K562 (cell line): ENCODE measurements around the gene MAD2L1. TPM values are rescaled to one million over a fixed set of nuclear protein-coding genes. Genes with fewer than 3 reads are reported as not detected.

Experiments used
- ATAC-seq: fragments of 200-7000 bp; cut with Tn5 transposase; 3 replicates; pipeline ENCODE4 v1.9.1; 2020; ENCODE audit warnings: moderate library complexity
- BruUV-seq: library from RNA; stranded (reverse); fragments of 400-500 nt; replicated peaks from 2 replicates; lab custom pipeline; 2021; lab: Mats Ljungman, UMichigan
- CTCF ChIA-PET: fragments of 300-600 bp; formaldehyde crosslinking; extraction: SDS; loops from one replicate; lab custom pipeline; 2021; ENCODE audit warnings: low intra/inter-chr PET ratio; lab: Yijun Ruan, JAX
- POLR2A ChIA-PET: fragments of 300-600, 350-650 bp; sonication (Branson Sonifier 250); formaldehyde crosslinking; extraction: SDS; loops from one replicate; lab custom pipeline; 2021; ENCODE audit warnings: antibody characterized with exemption, inconsistent platforms; lab: Yijun Ruan, JAX
- DNase-seq, 4 experiments: peaks; one replicate each; pipeline versions ENCODE4 v3.0.0 to v3.0.0-alpha.2; 2011 to 2018; ENCODE audit warnings: low spot score in 3 of 4, mixed read lengths in 3 of 4; ENCODE audit errors: extremely low read depth in 1 of 4
- FAIRE-seq: peaks from 2 replicates; lab custom pipeline; 2011; peaks lifted over from hg19 to GRCh38; lab: Jason Lieb, UNC
- H2AFZ ChIP-seq: 2 replicates; pipeline ENCODE4 v1.6.0; 2011; ENCODE audit warnings: low read depth, low read length, control low read depth, inconsistent platforms
- H3K27ac ChIP-seq: fragments of 200-600 bp; 3 replicates; pipeline ENCODE4 v1.8.0; 2011; ENCODE audit warnings: low read depth, mild to moderate bottlenecking, control low read depth, inconsistent platforms, low read length, moderate library complexity, mixed read lengths; ENCODE audit errors: extremely low read depth
- H3K27me3 ChIP-seq, 2 experiments: fragments of 300-600 bp in 1 of 2; 2 replicates in 1 of 2; 3 replicates in 1 of 2; pipeline versions ENCODE4 v1.6.0 to v1.8.0; 2011; ENCODE audit warnings: inconsistent platforms in 2 of 2, low read length in 2 of 2, mild to moderate bottlenecking in 1 of 2, mixed read lengths in 1 of 2, moderate library complexity in 1 of 2; ENCODE audit not compliant: control insufficient read depth in 2 of 2, insufficient read depth in 2 of 2
- H3K36me3 ChIP-seq: fragments of 300-600 bp; 3 replicates; pipeline ENCODE4 v1.8.0; 2011; ENCODE audit warnings: mild to moderate bottlenecking, low read length, inconsistent platforms; ENCODE audit not compliant: control insufficient read depth, insufficient read depth
- H3K4me1 ChIP-seq, 2 experiments: fragments of 200-600 bp in 1 of 2; replicated peaks in 1 of 2; 2 replicates in 1 of 2; 3 replicates in 1 of 2; pipeline versions ENCODE4 v1.5.1 to v1.8.0; 2011; ENCODE audit warnings: inconsistent platforms in 2 of 2, low read length in 2 of 2, mild to moderate bottlenecking in 1 of 2, mixed read lengths in 1 of 2, moderate library complexity in 1 of 2; ENCODE audit not compliant: control insufficient read depth in 2 of 2, insufficient read depth in 2 of 2
- H3K4me2 ChIP-seq: 2 replicates; pipeline ENCODE4 v1.6.1; 2011; ENCODE audit warnings: low read length, control low read depth, inconsistent platforms, mixed read lengths; ENCODE audit not compliant: insufficient read depth
- H3K4me3 ChIP-seq: fragments of 200-600 bp; sonication (generic), shearing (Covaris generic); 2 replicates; pipeline ENCODE4 v1.5.1; 2016; ENCODE audit warnings: control low read depth, inconsistent platforms
- H3K79me2 ChIP-seq: fragments of 200-600 bp; 3 replicates; pipeline ENCODE4 v1.8.0; 2011; ENCODE audit warnings: low read length, inconsistent platforms; ENCODE audit not compliant: control insufficient read depth, insufficient read depth
- H3K9ac ChIP-seq, 2 experiments: 2 replicates each; pipeline versions ENCODE4 v1.6.0 to v1.6.1; 2011; ENCODE audit warnings: low read depth in 2 of 2, low read length in 2 of 2, control low read depth in 1 of 2, inconsistent platforms in 1 of 2, mild to moderate bottlenecking in 1 of 2, mixed read lengths in 1 of 2; ENCODE audit not compliant: insufficient read depth in 1 of 2
- H3K9me1 ChIP-seq: one replicate; pipeline ENCODE4 v1.6.0; 2011; ENCODE audit warnings: inconsistent platforms, mild to moderate bottlenecking, low read length, moderate library complexity; ENCODE audit not compliant: control insufficient read depth, insufficient read depth
- H3K9me3 ChIP-seq: replicated peaks from 2 replicates; pipeline ENCODE4 v1.5.1; 2011; ENCODE audit warnings: low read depth, low read length, inconsistent platforms; ENCODE audit not compliant: control insufficient read depth, insufficient read depth
- H4K20me1 ChIP-seq: replicated peaks from 2 replicates; pipeline ENCODE4 v1.6.1; 2011; ENCODE audit warnings: low read length, inconsistent platforms, mixed read lengths; ENCODE audit not compliant: control insufficient read depth, insufficient read depth
- CHD7 ChIP-seq: fragments of 200-600 bp; sonication (generic); IDR thresholded peaks from one replicate; pipeline ENCODE4 v1.6.1; 2012; ENCODE audit warnings: mild to moderate bottlenecking, low read depth, low read length, inconsistent platforms
- DIDO1 ChIP-seq: fragments of 450-650 bp; IDR thresholded peaks from 2 replicates; pipeline ENCODE4 v1.6.1; 2016; ENCODE audit warnings: low read depth, missing biosample characterization, missing genetic modification characterization
- MED1 ChIP-seq: sonication (generic); formaldehyde crosslinking; IDR thresholded peaks from 2 replicates; pipeline ENCODE4 v1.8.1; 2023; ENCODE audit warnings: missing genetic modification reagents, borderline replicate concordance
- MTF1 ChIP-seq: fragments of 250-450 bp; sonication (Bioruptor Pico); IDR thresholded peaks from 2 replicates; pipeline ENCODE4 v1.9.0; 2021; ENCODE audit warnings: moderate library complexity, mild to moderate bottlenecking, inconsistent platforms, borderline replicate concordance
- NR4A1 ChIP-seq, 2 experiments: fragments of 250-450 bp in 1 of 2; fragments of 450-650 bp in 1 of 2; sonication (Bioruptor Pico) in 1 of 2; IDR thresholded peaks; 2 replicates each; pipeline versions ENCODE4 v1.4.0 to v1.6.1; 2016 to 2020; ENCODE audit warnings: mild to moderate bottlenecking in 2 of 2, missing compliant biosample characterization in 1 of 2, missing genetic modification characterization in 1 of 2, moderate library complexity in 1 of 2
- RFX1 ChIP-seq: fragments of 450-650 bp; IDR thresholded peaks from 2 replicates; pipeline ENCODE4 v1.6.1; 2016; ENCODE audit warnings: mild to moderate bottlenecking, moderate library complexity
- STAG1 ChIP-seq: sonication (generic); formaldehyde crosslinking; IDR thresholded peaks from 2 replicates; pipeline ENCODE4 v1.5.0; 2020; ENCODE audit warnings: missing genetic modification reagents, borderline replicate concordance
- TSC22D4 ChIP-seq: fragments of 450-650 bp; IDR thresholded peaks from 2 replicates; pipeline ENCODE4 v1.6.1; 2016; ENCODE audit warnings: missing genetic modification characterization, missing biosample characterization, control low read depth
- in situ Hi-C: fragments of 300-500 bp; cut with MboI; formaldehyde crosslinking; loops from 4 replicates; pipeline ENCODE4 v1.15.0; 2018; ENCODE audit warnings: inconsistent platforms, mixed read lengths
- intact Hi-C: fragments of 100-400 bp; cut with micrococcal nuclease; formaldehyde crosslinking; loops from 2 replicates; pipeline ENCODE4 v1.14.2; 2022
- polyA plus RNA-seq, 8 experiments: library from polyadenylated mRNA; depleted of rRNA in 4 of 8; stranded (reverse) in 5 of 8; unstranded in 3 of 8; fragments of >200 nt; fragmentation: Nextera tagmentation in 2 of 8; fragmentation: Illumina TruSeq in 1 of 8; extraction: Ambion mirVana in 2 of 8; extraction: Trizol in 1 of 8; gene quantifications; 2 replicates each; pipeline versions ENCODE4 v1.2.1 to v1.2.3, GENCODE V29; 2011 to 2014; ENCODE audit warnings: inconsistent platforms in 1 of 8, missing spikeins in 1 of 8
- total RNA-seq, 7 experiments: library from RNA; depleted of rRNA in 6 of 7; stranded (reverse); fragments of >200 nt in 6 of 7; fragmentation: Illumina TruSeq in 2 of 7; extraction: Trizol in 2 of 7; gene quantifications; 2 replicates each; pipeline versions ENCODE4 v1.2.1 to v1.2.3, GENCODE V29; 2011 to 2021; ENCODE audit warnings: low replicate concordance in 1 of 7
- TF ChIP-seq, protein P1 (sequence below): fragments of 450-650 bp; formaldehyde crosslinking; IDR thresholded peaks from 2 replicates; pipeline ENCODE4 v1.4.0; 2022; ENCODE audit warnings: missing genetic modification characterization

The MAD2L1 gene
- total and polyA plus RNA-seq, 9 of the 15 experiments (the other 6 are each of a cell fraction or from before 2014, with no cell fraction given), result 75.0 to 494 (median 129) TPM

- BruUV-seq, result no TSS peak
- Histone ChIP-seq H3K9me1 (no peaks in the 10 kb centered on the region), H3K4me3 (no peak overlapping the region), H3K4me2 (no peak overlapping the region), H3K79me2 (no peaks in the 10 kb centered on the region), H3K27me3 (no peaks in the 10 kb centered on the region), H3K9ac (no peak overlapping the region), H3K9me3 (no peaks in the 10 kb centered on the region), H2AFZ (no peak overlapping the region), H3K36me3 (no peaks in the 10 kb centered on the region), H4K20me1 (no peaks in the 10 kb centered on the region), H3K4me1 (no peaks in the 10 kb centered on the region), H3K27ac (no peak overlapping the region)
- TF ChIP-seq CHD7 (no peak), MTF1 (CRISPR knock-in tag) (no peak), DIDO1 (tag) (no peak), NR4A1 (CRISPR knock-in tag; IDR thresholded peaks at IDR 0.05) (no peak), NR4A1 (tag; IDR thresholded peaks at IDR 0.05) (no peak), STAG1 (no peak), MED1 (CRISPR knock-in tag) (no peak), RFX1 (no peak), TSC22D4 (tag) (no peak)
- TF ChIP-seq, protein P1, sequence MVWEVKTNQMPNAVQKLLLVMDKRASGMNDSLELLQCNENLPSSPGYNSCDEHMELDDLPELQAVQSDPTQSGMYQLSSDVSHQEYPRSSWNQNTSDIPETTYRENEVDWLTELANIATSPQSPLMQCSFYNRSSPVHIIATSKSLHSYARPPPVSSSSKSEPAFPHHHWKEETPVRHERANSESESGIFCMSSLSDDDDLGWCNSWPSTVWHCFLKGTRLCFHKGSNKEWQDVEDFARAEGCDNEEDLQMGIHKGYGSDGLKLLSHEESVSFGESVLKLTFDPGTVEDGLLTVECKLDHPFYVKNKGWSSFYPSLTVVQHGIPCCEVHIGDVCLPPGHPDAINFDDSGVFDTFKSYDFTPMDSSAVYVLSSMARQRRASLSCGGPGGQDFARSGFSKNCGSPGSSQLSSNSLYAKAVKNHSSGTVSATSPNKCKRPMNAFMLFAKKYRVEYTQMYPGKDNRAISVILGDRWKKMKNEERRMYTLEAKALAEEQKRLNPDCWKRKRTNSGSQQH (CRISPR knock-in tag), result no peak
- ATAC-seq, result no peak
- no peak for FAIRE-seq
- no peak for DNase-seq
- intact Hi-C loops, result no loop called here
- CTCF ChIA-PET, result no interaction called here
- POLR2A ChIA-PET, result no interaction called here
- in situ Hi-C loops, result no loop called here
These were observed 15.1 kb upstream of the MAD2L1 start for GRCh38 chr4:120081726-120082125.
